HEK293 (cell line): ENCODE data around the gene GPHN.

ENCODE experiments used
- CTCF ChIA-PET: fragments of 350-600 bp; formaldehyde crosslinking; extraction: SDS; loops from one replicate; lab custom pipeline; 2021; ENCODE audit warnings: antibody characterized with exemption; lab: Yijun Ruan, JAX
- POLR2A ChIA-PET: fragments of 300-600 bp; formaldehyde crosslinking; extraction: SDS; loops from one replicate; lab custom pipeline; 2020; ENCODE audit warnings: antibody characterized with exemption, inconsistent platforms; lab: Yijun Ruan, JAX
- H3K27ac ChIP-seq: fragments of 200-500 bp; sonication (Bioruptor generic); 2 replicates; pipeline ENCODE4 v1.5.1; 2014; ENCODE audit warnings: low read depth, low read length, control low read depth, inconsistent platforms; ENCODE audit errors: extremely low read depth
- H3K36me3 ChIP-seq, 2 experiments: fragments of 200-500 bp in 1 of 2; sonication (Bioruptor generic) in 1 of 2; 1 replicate in 1 of 2; 2 replicates in 1 of 2; pipeline ENCODE4 v1.5.1; 2014 to 2017; ENCODE audit warnings: inconsistent platforms in 2 of 2, low read length in 2 of 2; ENCODE audit not compliant: control insufficient read depth in 2 of 2, insufficient read depth in 1 of 2
- H3K4me1 ChIP-seq: fragments of 200-500 bp; sonication (Bioruptor generic); 2 replicates; pipeline ENCODE4 v1.5.1; 2014; ENCODE audit warnings: mild to moderate bottlenecking, low read length, inconsistent platforms; ENCODE audit not compliant: control insufficient read depth, insufficient read depth
- H3K4me3 ChIP-seq: 2 replicates; pipeline ENCODE4 v1.5.1; 2011; ENCODE audit warnings: low read depth, mild to moderate bottlenecking, control low read depth, low read length, moderate library complexity
- H3K9me3 ChIP-seq: fragments of 200-500 bp; sonication (Bioruptor generic); 2 replicates; pipeline ENCODE4 v1.5.1; 2014; ENCODE audit warnings: low read depth, low read length, inconsistent platforms; ENCODE audit not compliant: control insufficient read depth, insufficient read depth
- BCL11B ChIP-seq: fragments of 450-650 bp; formaldehyde crosslinking; IDR thresholded peaks from 2 replicates; pipeline ENCODE4 v1.5.1; 2016; ENCODE audit warnings: low read depth, missing biosample characterization, missing genetic modification characterization
- EGR2 ChIP-seq: fragments of 450-650 bp; formaldehyde crosslinking; IDR thresholded peaks from 2 replicates; pipeline ENCODE4 v1.5.1; 2016; ENCODE audit warnings: low read depth, missing biosample characterization, missing genetic modification characterization
- SP7 ChIP-seq: fragments of 450-650 bp; formaldehyde crosslinking; IDR thresholded peaks from 2 replicates; pipeline ENCODE4 v1.5.1; 2016; ENCODE audit warnings: missing biosample characterization, missing genetic modification characterization
- TRIM28 ChIP-seq: IDR thresholded peaks from 2 replicates; pipeline ENCODE4 v1.6.1; 2011; ENCODE audit warnings: low read length, control low read depth, borderline replicate concordance
- WT1 ChIP-seq: fragments of 450-650 bp; formaldehyde crosslinking; IDR thresholded peaks from 2 replicates; pipeline ENCODE4 v1.5.1; 2016; ENCODE audit warnings: missing biosample characterization, missing genetic modification characterization
- ZFP69B ChIP-seq: fragments of 450-650 bp; formaldehyde crosslinking; IDR thresholded peaks from 2 replicates; pipeline ENCODE4 v1.5.1; 2016; ENCODE audit warnings: missing biosample characterization, missing genetic modification characterization
- ZIC2 ChIP-seq: fragments of 450-650 bp; formaldehyde crosslinking; IDR thresholded peaks from 2 replicates; pipeline ENCODE4 v1.5.1; 2016; ENCODE audit warnings: missing biosample characterization, missing genetic modification characterization
- ZNF121 ChIP-seq: fragments of 450-650 bp; formaldehyde crosslinking; IDR thresholded peaks from 2 replicates; pipeline ENCODE4 v1.5.1; 2016; ENCODE audit warnings: missing biosample characterization, missing genetic modification characterization
- ZNF248 ChIP-seq: fragments of 450-650 bp; formaldehyde crosslinking; IDR thresholded peaks from 2 replicates; pipeline ENCODE4 v1.5.1; 2017; ENCODE audit warnings: missing biosample characterization, missing genetic modification characterization
- ZNF391 ChIP-seq: fragments of 450-650 bp; formaldehyde crosslinking; IDR thresholded peaks from 2 replicates; pipeline ENCODE4 v1.5.1; 2016; ENCODE audit warnings: low read depth, missing biosample characterization, missing genetic modification characterization, borderline replicate concordance
- ZNF501 ChIP-seq: fragments of 450-650 bp; formaldehyde crosslinking; IDR thresholded peaks from 2 replicates; pipeline ENCODE4 v1.5.1; 2016; ENCODE audit warnings: missing biosample characterization, missing genetic modification characterization
- ZNF529 ChIP-seq: fragments of 450-650 bp; formaldehyde crosslinking; IDR thresholded peaks from 2 replicates; pipeline ENCODE4 v1.5.1; 2017; ENCODE audit warnings: missing genetic modification characterization, missing biosample characterization; ENCODE audit not compliant: insufficient replicate concordance
- ZNF621 ChIP-seq: fragments of 450-650 bp; formaldehyde crosslinking; IDR thresholded peaks from 2 replicates; pipeline ENCODE4 v1.5.1; 2017; ENCODE audit warnings: missing biosample characterization, missing genetic modification characterization
- ZNF624 ChIP-seq: fragments of 450-650 bp; formaldehyde crosslinking; IDR thresholded peaks from 2 replicates; pipeline ENCODE4 v1.5.1; 2017; ENCODE audit warnings: missing biosample characterization, missing genetic modification characterization
- ZNF664 ChIP-seq: fragments of 450-650 bp; formaldehyde crosslinking; IDR thresholded peaks from 2 replicates; pipeline ENCODE4 v1.5.1; 2016; ENCODE audit warnings: missing biosample characterization, missing genetic modification characterization
- ZNF707 ChIP-seq: fragments of 450-650 bp; formaldehyde crosslinking; IDR thresholded peaks from 2 replicates; pipeline ENCODE4 v1.5.1; 2016; ENCODE audit warnings: missing biosample characterization, missing genetic modification characterization
- ZNF785 ChIP-seq: fragments of 450-650 bp; formaldehyde crosslinking; IDR thresholded peaks from 2 replicates; pipeline ENCODE4 v1.5.1; 2016; ENCODE audit warnings: missing biosample characterization, missing genetic modification characterization
- TF ChIP-seq, protein P1 (sequence below): fragments of 450-650 bp; formaldehyde crosslinking; conservative IDR thresholded peaks from 2 replicates; pipeline ENCODE4 v1.5.1; 2016; ENCODE audit warnings: low read depth, missing biosample characterization, missing genetic modification characterization
- TF ChIP-seq, protein P2 (sequence below): fragments of 450-650 bp; formaldehyde crosslinking; IDR thresholded peaks from 2 replicates; pipeline ENCODE4 v1.5.1; 2016; ENCODE audit warnings: missing biosample characterization, missing genetic modification characterization
- TF ChIP-seq, protein P3 (sequence below): fragments of 450-650 bp; formaldehyde crosslinking; IDR thresholded peaks from 2 replicates; pipeline ENCODE4 v1.5.1; 2016; ENCODE audit warnings: missing biosample characterization, missing genetic modification characterization
- TF ChIP-seq, protein P4 (sequence below): fragments of 450-650 bp; formaldehyde crosslinking; IDR thresholded peaks from 2 replicates; pipeline ENCODE4 v1.5.1; 2016; ENCODE audit warnings: missing biosample characterization, missing genetic modification characterization
- TF ChIP-seq, protein P5 (sequence below): fragments of 450-650 bp; IDR thresholded peaks from 2 replicates; pipeline ENCODE4 v1.5.1; 2018; ENCODE audit warnings: missing biosample characterization, missing genetic modification characterization
- TF ChIP-seq, protein P6 (sequence below): fragments of 450-650 bp; formaldehyde crosslinking; IDR thresholded peaks from 2 replicates; pipeline ENCODE4 v1.5.1; 2016; ENCODE audit warnings: missing biosample characterization, missing genetic modification characterization
- TF ChIP-seq, protein P7 (sequence below): fragments of 450-650 bp; formaldehyde crosslinking; IDR thresholded peaks from 2 replicates; pipeline ENCODE4 v1.5.1; 2016; ENCODE audit warnings: missing biosample characterization, missing genetic modification characterization

Gene GPHN

DNA sequence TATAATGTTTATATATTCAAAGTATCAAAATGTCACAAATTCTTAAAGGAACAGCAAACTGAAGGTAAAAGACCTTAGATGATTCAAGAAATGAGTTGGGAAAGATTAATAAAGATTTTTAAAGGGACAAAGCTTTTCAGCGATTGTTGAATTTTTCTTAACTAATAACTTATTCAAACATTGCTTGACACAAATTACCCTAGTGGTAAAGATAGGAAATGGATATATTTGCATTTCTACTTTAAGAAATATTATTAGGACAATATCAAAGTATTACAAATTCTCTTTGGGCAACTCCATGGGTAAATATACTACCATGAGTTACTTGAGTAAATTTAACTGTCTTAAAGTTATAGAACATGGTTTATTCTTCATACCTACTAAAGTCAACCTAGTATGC, 415.3 kb downstream of the GPHN start (continued):
- TF ChIP-seq, protein P1, sequence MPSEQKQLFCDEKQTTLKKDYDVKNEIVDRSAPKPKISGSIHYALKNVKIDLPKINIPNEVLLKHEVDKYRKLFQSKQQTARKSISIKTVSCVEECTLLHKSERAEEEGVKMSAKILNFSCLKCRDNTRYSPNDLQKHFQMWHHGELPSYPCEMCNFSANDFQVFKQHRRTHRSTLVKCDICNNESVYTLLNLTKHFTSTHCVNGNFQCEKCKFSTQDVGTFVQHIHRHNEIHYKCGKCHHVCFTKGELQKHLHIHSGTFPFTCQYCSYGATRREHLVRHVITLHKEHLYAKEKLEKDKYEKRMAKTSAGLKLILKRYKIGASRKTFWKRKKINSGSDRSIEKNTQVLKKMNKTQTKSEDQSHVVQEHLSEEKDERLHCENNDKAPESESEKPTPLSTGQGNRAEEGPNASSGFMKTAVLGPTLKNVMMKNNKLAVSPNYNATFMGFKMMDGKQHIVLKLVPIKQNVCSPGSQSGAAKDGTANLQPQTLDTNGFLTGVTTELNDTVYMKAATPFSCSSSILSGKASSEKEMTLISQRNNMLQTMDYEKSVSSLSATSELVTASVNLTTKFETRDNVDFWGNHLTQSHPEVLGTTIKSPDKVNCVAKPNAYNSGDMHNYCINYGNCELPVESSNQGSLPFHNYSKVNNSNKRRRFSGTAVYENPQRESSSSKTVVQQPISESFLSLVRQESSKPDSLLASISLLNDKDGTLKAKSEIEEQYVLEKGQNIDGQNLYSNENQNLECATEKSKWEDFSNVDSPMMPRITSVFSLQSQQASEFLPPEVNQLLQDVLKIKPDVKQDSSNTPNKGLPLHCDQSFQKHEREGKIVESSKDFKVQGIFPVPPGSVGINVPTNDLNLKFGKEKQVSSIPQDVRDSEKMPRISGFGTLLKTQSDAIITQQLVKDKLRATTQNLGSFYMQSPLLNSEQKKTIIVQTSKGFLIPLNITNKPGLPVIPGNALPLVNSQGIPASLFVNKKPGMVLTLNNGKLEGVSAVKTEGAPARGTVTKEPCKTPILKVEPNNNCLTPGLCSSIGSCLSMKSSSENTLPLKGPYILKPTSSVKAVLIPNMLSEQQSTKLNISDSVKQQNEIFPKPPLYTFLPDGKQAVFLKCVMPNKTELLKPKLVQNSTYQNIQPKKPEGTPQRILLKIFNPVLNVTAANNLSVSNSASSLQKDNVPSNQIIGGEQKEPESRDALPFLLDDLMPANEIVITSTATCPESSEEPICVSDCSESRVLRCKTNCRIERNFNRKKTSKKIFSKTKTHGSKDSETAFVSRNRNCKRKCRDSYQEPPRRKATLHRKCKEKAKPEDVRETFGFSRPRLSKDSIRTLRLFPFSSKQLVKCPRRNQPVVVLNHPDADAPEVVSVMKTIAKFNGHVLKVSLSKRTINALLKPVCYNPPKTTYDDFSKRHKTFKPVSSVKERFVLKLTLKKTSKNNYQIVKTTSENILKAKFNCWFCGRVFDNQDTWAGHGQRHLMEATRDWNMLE = no peak
- TF ChIP-seq, protein P2, sequence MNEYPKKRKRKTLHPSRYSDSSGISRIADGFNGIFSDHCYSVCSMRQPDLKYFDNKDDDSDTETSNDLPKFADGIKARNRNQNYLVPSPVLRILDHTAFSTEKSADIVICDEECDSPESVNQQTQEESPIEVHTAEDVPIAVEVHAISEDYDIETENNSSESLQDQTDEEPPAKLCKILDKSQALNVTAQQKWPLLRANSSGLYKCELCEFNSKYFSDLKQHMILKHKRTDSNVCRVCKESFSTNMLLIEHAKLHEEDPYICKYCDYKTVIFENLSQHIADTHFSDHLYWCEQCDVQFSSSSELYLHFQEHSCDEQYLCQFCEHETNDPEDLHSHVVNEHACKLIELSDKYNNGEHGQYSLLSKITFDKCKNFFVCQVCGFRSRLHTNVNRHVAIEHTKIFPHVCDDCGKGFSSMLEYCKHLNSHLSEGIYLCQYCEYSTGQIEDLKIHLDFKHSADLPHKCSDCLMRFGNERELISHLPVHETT = no peak
- TF ChIP-seq, protein P3, sequence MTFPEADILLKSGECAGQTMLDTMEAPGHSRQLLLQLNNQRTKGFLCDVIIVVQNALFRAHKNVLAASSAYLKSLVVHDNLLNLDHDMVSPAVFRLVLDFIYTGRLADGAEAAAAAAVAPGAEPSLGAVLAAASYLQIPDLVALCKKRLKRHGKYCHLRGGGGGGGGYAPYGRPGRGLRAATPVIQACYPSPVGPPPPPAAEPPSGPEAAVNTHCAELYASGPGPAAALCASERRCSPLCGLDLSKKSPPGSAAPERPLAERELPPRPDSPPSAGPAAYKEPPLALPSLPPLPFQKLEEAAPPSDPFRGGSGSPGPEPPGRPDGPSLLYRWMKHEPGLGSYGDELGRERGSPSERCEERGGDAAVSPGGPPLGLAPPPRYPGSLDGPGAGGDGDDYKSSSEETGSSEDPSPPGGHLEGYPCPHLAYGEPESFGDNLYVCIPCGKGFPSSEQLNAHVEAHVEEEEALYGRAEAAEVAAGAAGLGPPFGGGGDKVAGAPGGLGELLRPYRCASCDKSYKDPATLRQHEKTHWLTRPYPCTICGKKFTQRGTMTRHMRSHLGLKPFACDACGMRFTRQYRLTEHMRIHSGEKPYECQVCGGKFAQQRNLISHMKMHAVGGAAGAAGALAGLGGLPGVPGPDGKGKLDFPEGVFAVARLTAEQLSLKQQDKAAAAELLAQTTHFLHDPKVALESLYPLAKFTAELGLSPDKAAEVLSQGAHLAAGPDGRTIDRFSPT (tag by site-specific recombination) = no peak
- TF ChIP-seq ZNF529 (tag by site-specific recombination) = no peak
- TF ChIP-seq SP7 (tag by site-specific recombination) = no peak
- TF ChIP-seq WT1 = no peak

DNA sequence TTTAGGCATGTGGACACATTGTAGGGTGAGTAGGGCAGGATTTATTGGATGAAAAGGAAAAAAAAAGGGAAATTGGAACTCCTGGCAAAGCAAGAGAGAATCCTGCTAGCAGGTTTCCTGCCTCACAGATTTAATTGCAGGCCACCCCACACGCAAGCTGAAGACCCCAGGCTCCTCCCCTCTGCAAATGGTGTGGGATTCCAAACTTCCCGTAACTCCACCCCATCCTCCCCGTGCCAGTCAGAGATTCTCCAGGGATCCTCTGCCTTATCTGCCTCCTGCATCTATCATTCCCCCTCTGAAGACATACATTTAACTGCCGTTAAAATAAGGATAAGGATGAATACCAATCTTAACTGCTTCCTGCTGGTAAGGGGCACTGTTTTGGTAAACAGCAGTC, 431.5 kb downstream of the GPHN start:
- H3K9me3 ChIP-seq = no peaks in the 10 kb centered on the region; the same call in 1 of the 2 replicates
- POLR2A ChIA-PET = no interaction called here
- no peak overlapping the region for H3K27ac ChIP-seq
- peaks cover 0 to 4% of the 10 kb centered on the region in 2 experiments; a peak in 2 of 3 replicates for H3K36me3 ChIP-seq
- CTCF ChIA-PET = no interaction called here
- no peak overlapping the region for H3K4me3 ChIP-seq
- H3K4me1 ChIP-seq = no peaks in the 10 kb centered on the region
- TF ChIP-seq ZNF621 = no peak
- TF ChIP-seq, protein P4, sequence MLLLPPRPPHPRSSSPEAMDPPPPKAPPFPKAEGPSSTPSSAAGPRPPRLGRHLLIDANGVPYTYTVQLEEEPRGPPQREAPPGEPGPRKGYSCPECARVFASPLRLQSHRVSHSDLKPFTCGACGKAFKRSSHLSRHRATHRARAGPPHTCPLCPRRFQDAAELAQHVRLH (tag by site-specific recombination) = no peak
- no peak for TF ChIP-seq ZNF664 (tag by site-specific recombination)
- no peak for TF ChIP-seq ZNF785 (tag by site-specific recombination)
- TF ChIP-seq, protein P5, sequence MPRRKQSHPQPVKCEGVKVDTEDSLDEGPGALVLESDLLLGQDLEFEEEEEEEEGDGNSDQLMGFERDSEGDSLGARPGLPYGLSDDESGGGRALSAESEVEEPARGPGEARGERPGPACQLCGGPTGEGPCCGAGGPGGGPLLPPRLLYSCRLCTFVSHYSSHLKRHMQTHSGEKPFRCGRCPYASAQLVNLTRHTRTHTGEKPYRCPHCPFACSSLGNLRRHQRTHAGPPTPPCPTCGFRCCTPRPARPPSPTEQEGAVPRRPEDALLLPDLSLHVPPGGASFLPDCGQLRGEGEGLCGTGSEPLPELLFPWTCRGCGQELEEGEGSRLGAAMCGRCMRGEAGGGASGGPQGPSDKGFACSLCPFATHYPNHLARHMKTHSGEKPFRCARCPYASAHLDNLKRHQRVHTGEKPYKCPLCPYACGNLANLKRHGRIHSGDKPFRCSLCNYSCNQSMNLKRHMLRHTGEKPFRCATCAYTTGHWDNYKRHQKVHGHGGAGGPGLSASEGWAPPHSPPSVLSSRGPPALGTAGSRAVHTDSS (tag by site-specific recombination) = no peak
- TF ChIP-seq ZNF624 (tag by site-specific recombination) = no peak
- TF ChIP-seq EGR2 (tag by site-specific recombination) = no peak
- TF ChIP-seq ZFP69B = no peak
- TF ChIP-seq BCL11B = no peak
- TF ChIP-seq ZNF501 (tag by site-specific recombination) = no peak
- no peak for TF ChIP-seq ZNF248 (tag by site-specific recombination)
- TF ChIP-seq ZIC2 (tag by site-specific recombination) = no peak
- TF ChIP-seq ZNF391 = no peak
- TF ChIP-seq, protein P6, sequence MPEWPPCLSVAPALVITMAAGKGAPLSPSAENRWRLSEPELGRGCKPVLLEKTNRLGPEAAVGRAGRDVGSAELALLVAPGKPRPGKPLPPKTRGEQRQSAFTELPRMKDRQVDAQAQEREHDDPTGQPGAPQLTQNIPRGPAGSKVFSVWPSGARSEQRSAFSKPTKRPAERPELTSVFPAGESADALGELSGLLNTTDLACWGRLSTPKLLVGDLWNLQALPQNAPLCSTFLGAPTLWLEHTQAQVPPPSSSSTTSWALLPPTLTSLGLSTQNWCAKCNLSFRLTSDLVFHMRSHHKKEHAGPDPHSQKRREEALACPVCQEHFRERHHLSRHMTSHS (tag by site-specific recombination) = no peak
- TF ChIP-seq ZNF707 (tag by site-specific recombination) = no peak
- no peak for TF ChIP-seq TRIM28
- no peak for TF ChIP-seq SP7 (tag by site-specific recombination)
- TF ChIP-seq, protein P7, sequence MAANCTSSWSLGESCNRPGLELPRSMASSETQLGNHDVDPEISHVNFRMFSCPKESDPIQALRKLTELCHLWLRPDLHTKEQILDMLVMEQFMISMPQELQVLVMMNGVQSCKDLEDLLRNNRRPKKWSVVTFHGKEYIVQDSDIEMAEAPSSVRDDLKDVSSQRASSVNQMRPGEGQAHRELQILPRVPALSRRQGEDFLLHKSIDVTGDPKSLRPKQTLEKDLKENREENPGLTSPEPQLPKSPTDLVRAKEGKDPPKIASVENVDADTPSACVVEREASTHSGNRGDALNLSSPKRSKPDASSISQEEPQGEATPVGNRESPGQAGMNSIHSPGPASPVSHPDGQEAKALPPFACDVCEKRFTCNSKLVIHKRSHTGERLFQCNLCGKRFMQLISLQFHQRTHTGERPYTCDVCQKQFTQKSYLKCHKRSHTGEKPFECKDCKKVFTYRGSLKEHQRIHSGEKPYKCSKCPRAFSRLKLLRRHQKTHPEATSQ (tag by site-specific recombination) = no peak
- no peak for TF ChIP-seq ZNF121 (tag by site-specific recombination)
